Progenitor cell of endocrine pancreas (in vitro differentiated cells): ENCODE results near the gene OSR1. TPM values are rescaled to one million over a fixed set of nuclear protein-coding genes. Genes with fewer than 3 reads are reported as not detected.

Experiments used
- DNase-seq: peaks from one replicate; pipeline ENCODE4 v3.0.0; 2021; ENCODE audit warnings: low spot score; ENCODE audit not compliant: unreplicated experiment
- H3K27ac Mint-ChIP-seq: 2 replicates; pipeline ENCODE4 v1.8.0; 2021; ENCODE audit warnings: mild to moderate bottlenecking, moderate library complexity, mixed read lengths
- H3K27me3 Mint-ChIP-seq: 2 replicates; pipeline ENCODE4 v1.8.0; 2021; ENCODE audit warnings: mixed read lengths
- H3K36me3 Mint-ChIP-seq: 2 replicates; pipeline ENCODE4 v1.8.0; 2022; ENCODE audit warnings: mixed read lengths; ENCODE audit not compliant: insufficient read depth
- H3K4me1 Mint-ChIP-seq: 2 replicates; pipeline ENCODE4 v1.8.0; 2021; ENCODE audit warnings: low read depth, mixed read lengths
- H3K4me3 Mint-ChIP-seq: 2 replicates; pipeline ENCODE4 v1.8.0; 2021; ENCODE audit warnings: low read depth, mild to moderate bottlenecking, moderate library complexity, mixed read lengths
- H3K9me3 Mint-ChIP-seq: 2 replicates; pipeline ENCODE4 v1.8.0; 2021; ENCODE audit warnings: low read depth, mixed read lengths
- microRNA-seq: library from miRNA; unstranded; fragments of <30 nt; microRNA quantifications from one replicate; pipeline ENCODE4 v1.1.0, GENCODE V29; 2020; ENCODE audit warnings: borderline number of aligned reads; ENCODE audit not compliant: unreplicated experiment
- total RNA-seq: library from RNA; stranded (reverse); gene quantifications from 2 replicates; pipeline ENCODE4 v1.2.1, GENCODE V29; 2021
- TF ChIP-seq, protein P1 (sequence below): fragments of 200-600 bp; sonication (generic); IDR thresholded peaks from one replicate; pipeline ENCODE4 v1.5.0; 2021; ENCODE audit warnings: antibody characterized with exemption, mild to moderate bottlenecking; ENCODE audit not compliant: unreplicated experiment

Gene OSR1
- total RNA-seq, 1 donor from 2014 or later = 10.7 TPM

- DNase-seq = no peak
- H3K9me3 Mint-ChIP-seq = peaks cover 3% of the 10 kb centered on the region
- H3K27ac Mint-ChIP-seq = no peak overlapping the region
- peaks cover 5% of the 10 kb centered on the region for H3K27me3 Mint-ChIP-seq
- H3K36me3 Mint-ChIP-seq = peaks cover 3% of the 10 kb centered on the region
- H3K4me3 Mint-ChIP-seq = no peak overlapping the region
- TF ChIP-seq, protein P1, sequence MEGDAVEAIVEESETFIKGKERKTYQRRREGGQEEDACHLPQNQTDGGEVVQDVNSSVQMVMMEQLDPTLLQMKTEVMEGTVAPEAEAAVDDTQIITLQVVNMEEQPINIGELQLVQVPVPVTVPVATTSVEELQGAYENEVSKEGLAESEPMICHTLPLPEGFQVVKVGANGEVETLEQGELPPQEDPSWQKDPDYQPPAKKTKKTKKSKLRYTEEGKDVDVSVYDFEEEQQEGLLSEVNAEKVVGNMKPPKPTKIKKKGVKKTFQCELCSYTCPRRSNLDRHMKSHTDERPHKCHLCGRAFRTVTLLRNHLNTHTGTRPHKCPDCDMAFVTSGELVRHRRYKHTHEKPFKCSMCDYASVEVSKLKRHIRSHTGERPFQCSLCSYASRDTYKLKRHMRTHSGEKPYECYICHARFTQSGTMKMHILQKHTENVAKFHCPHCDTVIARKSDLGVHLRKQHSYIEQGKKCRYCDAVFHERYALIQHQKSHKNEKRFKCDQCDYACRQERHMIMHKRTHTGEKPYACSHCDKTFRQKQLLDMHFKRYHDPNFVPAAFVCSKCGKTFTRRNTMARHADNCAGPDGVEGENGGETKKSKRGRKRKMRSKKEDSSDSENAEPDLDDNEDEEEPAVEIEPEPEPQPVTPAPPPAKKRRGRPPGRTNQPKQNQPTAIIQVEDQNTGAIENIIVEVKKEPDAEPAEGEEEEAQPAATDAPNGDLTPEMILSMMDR = no peak
- H3K4me1 Mint-ChIP-seq = peaks cover 27% of the 10 kb centered on the region
These were observed 56.7 kb downstream of the OSR1 start for GRCh38 chr2:19301706-19302105.

Small RNA genes lying within 50 kb of the gene (microRNA-seq; reads per million reads assigned to microRNA genes)
- gene MIR4757 = 1.8 reads per million
